Middle frontal gyrus (tissue), 1 donor: ENCODE data around the gene NCR3LG1.

Experiments used
- DNase-seq: peaks from one replicate; pipeline ENCODE4 v3.0.0-alpha.2; 2015; ENCODE audit warnings: low spot score; ENCODE audit errors: extremely low spot score

NCR3LG1 gene

GRCh38 chr11:17351510-17352176 lies at the start of gene NCR3LG1:
NCR3LG1 (plus strand) TSS chr11:17351800; CDS start chr11:17351970, 170 bp downstream.
- DNase-seq: peak; percentile 23

- no peak for DNase-seq
These were observed 38.0 kb upstream of the NCR3LG1 start for GRCh38 chr11:17313349-17314231.

GRCh38 chr11:17314232-17314547 lies 37.4 kb upstream of the NCR3LG1 start:
- no peak for DNase-seq

- no peak for DNase-seq
These were observed 36.6 kb upstream of the NCR3LG1 start for GRCh38 chr11:17314904-17315426.

- no peak for DNase-seq
These were observed 22.6 kb upstream of the NCR3LG1 start for GRCh38 chr11:17328871-17329494.

GRCh38 chr11:17331669-17332068 lies 19.9 kb upstream of the NCR3LG1 start:
- no peak for DNase-seq

GRCh38 chr11:17333799-17334586 lies 17.6 kb upstream of the NCR3LG1 start:
- DNase-seq: no peak

- DNase-seq: no peak
These were observed 8.3 kb upstream of the NCR3LG1 start for GRCh38 chr11:17343257-17343656.

GRCh38 chr11:17343907-17344306 lies 7.7 kb upstream of the NCR3LG1 start:
- no peak for DNase-seq

- DNase-seq: no peak
These were observed 3.9 kb upstream of the NCR3LG1 start for GRCh38 chr11:17347676-17348075.

GRCh38 chr11:17350455-17351171 lies 987 bp upstream of the NCR3LG1 start:
- no peak for DNase-seq

GRCh38 chr11:17351172-17351509 lies 459 bp upstream of the NCR3LG1 start:
- no peak for DNase-seq

- peak; percentile 76 for DNase-seq
These were observed 1.6 kb downstream of the NCR3LG1 start for GRCh38 chr11:17352950-17353820.

GRCh38 chr11:17353821-17354600 lies 2.4 kb downstream of the NCR3LG1 start:
- DNase-seq: no peak

GRCh38 chr11:17354601-17354991 lies 3.0 kb downstream of the NCR3LG1 start:
- peak; percentile 22 for DNase-seq

GRCh38 chr11:17366495-17366894 lies 14.9 kb downstream of the NCR3LG1 start:
- DNase-seq: no peak

GRCh38 chr11:17368551-17368950 lies 17.0 kb downstream of the NCR3LG1 start:
- DNase-seq: no peak

GRCh38 chr11:17369094-17369493 lies 17.5 kb downstream of the NCR3LG1 start:
- no peak for DNase-seq

- DNase-seq: no peak
These were observed 18.2 kb downstream of the NCR3LG1 start for GRCh38 chr11:17369684-17370243.
